HG02678 (cell line): ENCODE results near the gene LYPD6.

ENCODE experiments used
- ATAC-seq: cut with Tn5 transposase; IDR thresholded peaks from one replicate; pipeline ENCODE4 v1.9.1; 2021; ENCODE audit warnings: mild to moderate bottlenecking, moderate library complexity; ENCODE audit not compliant: unreplicated experiment

Gene LYPD6

GRCh38 chr2:149399934-149400615, 69.7 kb downstream of the LYPD6 start:
- ATAC-seq: no peak

- ATAC-seq: no peak
Observed at GRCh38 chr2:149400997-149401396, 70.6 kb downstream of the LYPD6 start.

GRCh38 chr2:149409506-149409905, 79.1 kb downstream of the LYPD6 start:
- ATAC-seq: no peak

GRCh38 chr2:149410701-149411484, 80.5 kb downstream of the LYPD6 start:
- ATAC-seq: no peak

- no peak for ATAC-seq
Observed at GRCh38 chr2:149413487-149413886, 83.1 kb downstream of the LYPD6 start.

- no peak for ATAC-seq
Observed at GRCh38 chr2:149415086-149415485, 84.7 kb downstream of the LYPD6 start.

GRCh38 chr2:149418065-149418464, 87.7 kb downstream of the LYPD6 start:
- ATAC-seq: no peak

- ATAC-seq: no peak
Observed at GRCh38 chr2:149420053-149420963, 89.9 kb downstream of the LYPD6 start.

- ATAC-seq: no peak
Observed at GRCh38 chr2:149421791-149422190, 91.4 kb downstream of the LYPD6 start.

GRCh38 chr2:149422337-149422990, 92.1 kb downstream of the LYPD6 start:
- ATAC-seq: no peak

- ATAC-seq: no peak
Observed at GRCh38 chr2:149422991-149423338, 92.6 kb downstream of the LYPD6 start.

- no peak for ATAC-seq
Observed at GRCh38 chr2:149423630-149424029, 93.2 kb downstream of the LYPD6 start.

- ATAC-seq: no peak
Observed at GRCh38 chr2:149427387-149427786, 97.0 kb downstream of the LYPD6 start.

GRCh38 chr2:149428783-149429182, 98.4 kb downstream of the LYPD6 start:
- no peak for ATAC-seq

GRCh38 chr2:149430743-149431736, 100.7 kb downstream of the LYPD6 start:
- no peak for ATAC-seq

- ATAC-seq: no peak
Observed at GRCh38 chr2:149438330-149438960, 108.1 kb downstream of the LYPD6 start.

GRCh38 chr2:149441255-149441654, 110.9 kb downstream of the LYPD6 start:
- ATAC-seq: no peak

- ATAC-seq: no peak
Observed at GRCh38 chr2:149442346-149442745, 112.0 kb downstream of the LYPD6 start.

- ATAC-seq: no peak
Observed at GRCh38 chr2:149443150-149443549, 112.8 kb downstream of the LYPD6 start.
